K562 (cell line): ENCODE data around the gene DCAF7. TPM values are rescaled to one million over a fixed set of nuclear protein-coding genes. Genes with fewer than 3 reads are reported as not detected.

Experiments used
- BHLHE40 ChIP-seq: IDR thresholded peaks from 2 replicates; pipeline ENCODE4 v1.6.1; 2011; ENCODE audit warnings: low read length, improper control_type of control experiment
- CBFB ChIP-seq: sonication (generic); formaldehyde crosslinking; IDR thresholded peaks from 2 replicates; pipeline ENCODE4 v1.4.0; 2020; ENCODE audit warnings: mild to moderate bottlenecking, missing genetic modification reagents
- CBX2 ChIP-seq: fragments of 200-600 bp; sonication (generic); IDR thresholded peaks from one replicate; pipeline ENCODE4 v1.6.1; 2012; ENCODE audit warnings: mild to moderate bottlenecking, low read length, inconsistent platforms; ENCODE audit not compliant: insufficient read depth, poor library complexity, severe bottlenecking
- CCNT2 ChIP-seq: IDR thresholded peaks from 2 replicates; pipeline ENCODE4 v1.6.1; 2011; ENCODE audit warnings: borderline replicate concordance, low read depth, mild to moderate bottlenecking, moderate library complexity, mixed read lengths, low read length; ENCODE audit not compliant: insufficient read length; ENCODE audit errors: extremely low read depth
- E2F3 ChIP-seq: fragments of 250-450 bp; sonication (Bioruptor Pico); IDR thresholded peaks from 2 replicates; pipeline ENCODE4 v1.4.0; 2020; ENCODE audit warnings: mild to moderate bottlenecking
- EGR1 ChIP-seq: fragments of 450-650 bp; conservative IDR thresholded peaks from 2 replicates; pipeline ENCODE4 v1.6.1; 2017; ENCODE audit warnings: mild to moderate bottlenecking
- ETV6 ChIP-seq, 3 experiments: fragments of 150-350 bp in 1 of 3; sonication (generic) in 1 of 3; formaldehyde crosslinking in 1 of 3; IDR thresholded peaks; 2 replicates each; pipeline versions ENCODE4 v1.6.1 to v1.8.0; 2014 to 2022; ENCODE audit warnings: borderline replicate concordance in 2 of 3, low read depth in 2 of 3, antibody characterized with exemption in 1 of 3, low read length in 1 of 3, mild to moderate bottlenecking in 1 of 3, missing genetic modification reagents in 1 of 3
- GTF2F1 ChIP-seq: IDR thresholded peaks from 2 replicates; pipeline ENCODE4 v1.6.1; 2011; ENCODE audit warnings: low read depth, low read length, improper control_type of control experiment
- HNRNPUL1 ChIP-seq: fragments of 200-400 bp; formaldehyde crosslinking; IDR thresholded peaks from 2 replicates; pipeline ENCODE4 v1.6.1; 2017; ENCODE audit warnings: low read length
- MECOM ChIP-seq: fragments of 250-450 bp; sonication (Bioruptor Pico); IDR thresholded peaks from 2 replicates; pipeline ENCODE4 v1.8.0; 2022; ENCODE audit warnings: inconsistent platforms
- NCOA1 ChIP-seq: fragments of 450-650 bp; IDR thresholded peaks from 2 replicates; pipeline ENCODE4 v1.6.1; 2016; ENCODE audit warnings: low read depth
- NFATC3 ChIP-seq: fragments of 450-650 bp; IDR thresholded peaks from 2 replicates; pipeline ENCODE4 v1.6.1; 2017; ENCODE audit warnings: mild to moderate bottlenecking
- NR2C2 ChIP-seq, 2 experiments: fragments of 200-800 bp in 1 of 2; sonication (Bioruptor generic) in 1 of 2; sonication (generic) in 1 of 2; formaldehyde crosslinking in 1 of 2; IDR thresholded peaks; 2 replicates each; pipeline versions ENCODE4 v1.6.1 to v1.8.0; 2016 to 2022; ENCODE audit warnings: mild to moderate bottlenecking in 1 of 2, missing compliant biosample characterization in 1 of 2, missing genetic modification characterization in 1 of 2, missing genetic modification reagents in 1 of 2
- SAFB ChIP-seq: fragments of 200-400 bp; formaldehyde crosslinking; IDR thresholded peaks from 2 replicates; pipeline ENCODE4 v1.6.1; 2017; ENCODE audit warnings: low read depth, low read length, borderline replicate concordance
- SLC30A9 ChIP-seq: fragments of 250-450 bp; sonication (Bioruptor Pico); IDR thresholded peaks from 2 replicates; pipeline ENCODE4 v1.8.0; 2022; ENCODE audit warnings: mild to moderate bottlenecking, moderate library complexity
- ZNF134 ChIP-seq: fragments of 250-450 bp; sonication (Bioruptor Pico); conservative IDR thresholded peaks from 2 replicates; pipeline ENCODE4 v1.4.0; 2020
- ZNF175 ChIP-seq: fragments of 200-800 bp; sonication (Bioruptor generic); IDR thresholded peaks from 2 replicates; pipeline ENCODE4 v1.6.1; 2016; ENCODE audit warnings: low read depth, mild to moderate bottlenecking, missing genetic modification characterization, missing compliant biosample characterization
- ZNF253 ChIP-seq: fragments of 250-450 bp; sonication (Bioruptor Pico); conservative IDR thresholded peaks from 2 replicates; pipeline ENCODE4 v1.6.1; 2021; ENCODE audit warnings: mild to moderate bottlenecking
- ZNF507 ChIP-seq: conservative IDR thresholded peaks from 2 replicates; pipeline ENCODE4 v1.6.1; 2017; ENCODE audit warnings: missing genetic modification characterization, missing compliant biosample characterization
- ZNF707 ChIP-seq: fragments of 250-450 bp; sonication (Bioruptor Pico); conservative IDR thresholded peaks from 2 replicates; pipeline ENCODE4 v1.8.0; 2022; ENCODE audit warnings: inconsistent platforms, mild to moderate bottlenecking, moderate library complexity
- ZNF778 ChIP-seq: fragments of 450-650 bp; formaldehyde crosslinking; IDR thresholded peaks from 2 replicates; pipeline ENCODE4 v1.4.0; 2020; ENCODE audit warnings: mild to moderate bottlenecking, moderate library complexity
- polyA plus RNA-seq, 8 experiments: library from polyadenylated mRNA; depleted of rRNA in 4 of 8; stranded (reverse) in 5 of 8; unstranded in 3 of 8; fragments of >200 nt; fragmentation: Nextera tagmentation in 2 of 8; fragmentation: Illumina TruSeq in 1 of 8; extraction: Ambion mirVana in 2 of 8; extraction: Trizol in 1 of 8; gene quantifications; 2 replicates each; pipeline versions ENCODE4 v1.2.1 to v1.2.3, GENCODE V29; 2011 to 2014; ENCODE audit warnings: inconsistent platforms in 1 of 8, missing spikeins in 1 of 8
- total RNA-seq, 7 experiments: library from RNA; depleted of rRNA in 6 of 7; stranded (reverse); fragments of >200 nt in 6 of 7; fragmentation: Illumina TruSeq in 2 of 7; extraction: Trizol in 2 of 7; gene quantifications; 2 replicates each; pipeline versions ENCODE4 v1.2.1 to v1.2.3, GENCODE V29; 2011 to 2021; ENCODE audit warnings: low replicate concordance in 1 of 7
- TF ChIP-seq, protein P1 (sequence below): sonication (generic); formaldehyde crosslinking; IDR thresholded peaks from 2 replicates; pipeline ENCODE4 v1.5.0; 2020; ENCODE audit warnings: missing genetic modification reagents
- TF ChIP-seq, protein P2 (sequence below), 2 experiments: IDR thresholded peaks in 1 of 2; conservative IDR thresholded peaks in 1 of 2; 2 replicates each; pipeline ENCODE4 v1.6.1; 2016; ENCODE audit warnings: low read depth in 2 of 2, mild to moderate bottlenecking in 1 of 2, missing compliant biosample characterization in 1 of 2, missing genetic modification characterization in 1 of 2, moderate library complexity in 1 of 2
- TF ChIP-seq, protein P3 (sequence below), 2 experiments: IDR thresholded peaks; 2 replicates each; pipeline ENCODE4 v1.6.1; 2011; ENCODE audit warnings: borderline replicate concordance in 1 of 2, control low read depth in 1 of 2, low read depth in 1 of 2, low read length in 1 of 2, mild to moderate bottlenecking in 1 of 2, mixed read lengths in 1 of 2, moderate library complexity in 1 of 2; ENCODE audit not compliant: insufficient read depth in 1 of 2, insufficient read length in 1 of 2, poor library complexity in 1 of 2, severe bottlenecking in 1 of 2; ENCODE audit errors: extremely low read depth in 1 of 2

DCAF7 gene
- total and polyA plus RNA-seq, 9 of the 15 experiments (the other 6 are each of a cell fraction or from before 2014, with no cell fraction given): 30.8 to 123 (median 40.2) TPM

DNA sequence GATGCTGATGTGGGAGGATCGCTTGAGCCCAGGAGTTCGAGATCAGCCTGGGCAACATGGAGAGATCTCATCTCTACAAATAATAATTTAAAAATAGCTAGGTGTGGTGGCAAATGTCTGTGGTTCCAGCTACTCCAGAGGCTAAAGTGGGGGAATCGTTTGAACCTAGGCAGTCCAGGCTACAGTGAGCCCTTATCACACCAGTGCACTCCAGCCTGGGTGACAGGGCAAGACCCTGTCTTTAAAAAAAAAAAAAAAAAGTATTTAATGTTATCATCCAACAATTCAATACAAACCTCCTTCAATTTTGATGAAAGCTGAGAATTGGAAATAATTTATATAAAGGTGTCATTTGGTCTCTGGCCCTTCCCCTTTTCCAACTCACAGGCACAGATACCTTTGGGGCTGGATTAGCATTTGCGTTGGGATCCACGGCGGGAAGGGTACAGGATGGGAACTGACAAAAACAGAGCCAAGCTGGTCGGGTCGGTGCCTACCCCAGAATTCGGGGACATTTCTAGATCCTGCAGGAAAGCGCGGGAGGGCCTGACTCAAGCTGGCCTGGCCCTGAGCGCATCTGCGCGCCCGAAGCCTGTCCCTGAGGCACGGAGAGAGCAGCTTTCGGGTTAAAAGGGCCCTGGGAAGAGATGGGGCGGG lies 860 bp upstream of the DCAF7 start (continued):
- TF ChIP-seq NR2C2 (CRISPR knock-in tag; IDR thresholded peaks at IDR 0.05) (no peak), NR2C2 (tag; IDR thresholded peaks at IDR 0.05) (no peak), ZNF253 (CRISPR knock-in tag) (no peak), ZNF778 (CRISPR knock-in tag) (no peak), SLC30A9 (CRISPR knock-in tag) (no peak), ZNF134 (no peak), GTF2F1 (no peak), BHLHE40 (no peak), CBFB (no peak), CCNT2 (no peak), ETV6 (IDR thresholded peaks at IDR 0.05; ENCODE audit: borderline replicate concordance in 1 of 2, low read depth in 2 of 2, low read length in 1 of 2) (no peak), ETV6 (CRISPR knock-in tag; IDR thresholded peaks at IDR 0.05; ENCODE audit: borderline replicate concordance) (no peak), CBX2 (no peak), ZNF507 (tag) (no peak), ZNF707 (CRISPR knock-in tag) (no peak), ZNF175 (CRISPR knock-in tag) (no peak), HNRNPUL1 (no peak), SAFB (no peak), MECOM (CRISPR knock-in tag) (no peak), NCOA1 (no peak), E2F3 (CRISPR knock-in tag) (peak; percentile 79; the same call in 1 of the 2 replicates), NFATC3 (no peak), EGR1 (no peak)
- TF ChIP-seq, protein P1, sequence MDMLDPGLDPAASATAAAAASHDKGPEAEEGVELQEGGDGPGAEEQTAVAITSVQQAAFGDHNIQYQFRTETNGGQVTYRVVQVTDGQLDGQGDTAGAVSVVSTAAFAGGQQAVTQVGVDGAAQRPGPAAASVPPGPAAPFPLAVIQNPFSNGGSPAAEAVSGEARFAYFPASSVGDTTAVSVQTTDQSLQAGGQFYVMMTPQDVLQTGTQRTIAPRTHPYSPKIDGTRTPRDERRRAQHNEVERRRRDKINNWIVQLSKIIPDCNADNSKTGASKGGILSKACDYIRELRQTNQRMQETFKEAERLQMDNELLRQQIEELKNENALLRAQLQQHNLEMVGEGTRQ (CRISPR knock-in tag): no peak
- TF ChIP-seq, protein P2, sequence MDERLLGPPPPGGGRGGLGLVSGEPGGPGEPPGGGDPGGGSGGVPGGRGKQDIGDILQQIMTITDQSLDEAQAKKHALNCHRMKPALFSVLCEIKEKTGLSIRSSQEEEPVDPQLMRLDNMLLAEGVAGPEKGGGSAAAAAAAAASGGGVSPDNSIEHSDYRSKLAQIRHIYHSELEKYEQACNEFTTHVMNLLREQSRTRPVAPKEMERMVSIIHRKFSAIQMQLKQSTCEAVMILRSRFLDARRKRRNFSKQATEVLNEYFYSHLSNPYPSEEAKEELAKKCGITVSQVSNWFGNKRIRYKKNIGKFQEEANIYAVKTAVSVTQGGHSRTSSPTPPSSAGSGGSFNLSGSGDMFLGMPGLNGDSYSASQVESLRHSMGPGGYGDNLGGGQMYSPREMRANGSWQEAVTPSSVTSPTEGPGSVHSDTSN (CRISPR knock-in tag; IDR thresholded peaks at IDR 0.05; ENCODE audit: low read depth): no peak
- TF ChIP-seq, protein P2 (tag; conservative IDR thresholded peaks at IDR 0.05; ENCODE audit: low read depth): no peak
- TF ChIP-seq, protein P3, sequence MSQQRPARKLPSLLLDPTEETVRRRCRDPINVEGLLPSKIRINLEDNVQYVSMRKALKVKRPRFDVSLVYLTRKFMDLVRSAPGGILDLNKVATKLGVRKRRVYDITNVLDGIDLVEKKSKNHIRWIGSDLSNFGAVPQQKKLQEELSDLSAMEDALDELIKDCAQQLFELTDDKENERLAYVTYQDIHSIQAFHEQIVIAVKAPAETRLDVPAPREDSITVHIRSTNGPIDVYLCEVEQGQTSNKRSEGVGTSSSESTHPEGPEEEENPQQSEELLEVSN (IDR thresholded peaks at IDR 0.05; ENCODE audit: borderline replicate concordance in 1 of 2, extremely low read depth in 1 of 2, insufficient read depth in 1 of 2, insufficient read length in 1 of 2, low read depth in 1 of 2, low read length in 1 of 2, poor library complexity in 1 of 2, severe bottlenecking in 1 of 2): peak in 1 of 2 experiments; percentile 69
